Activated T-helper 1 cell treated with Interleukin-2 at 50 U/mL for 16 hours (primary cell): ENCODE results near the gene MYO9B.
"Not testable (repeated sequence)": the region's sequence is repeated elsewhere in the genome, so short reads cannot be mapped to it uniquely, and the experiment has no call there.

Experiments used
- DNase-seq: peaks from one replicate; pipeline ENCODE4 v3.0.0-alpha.2; 2020; ENCODE audit warnings: low read depth

MYO9B gene

DNA sequence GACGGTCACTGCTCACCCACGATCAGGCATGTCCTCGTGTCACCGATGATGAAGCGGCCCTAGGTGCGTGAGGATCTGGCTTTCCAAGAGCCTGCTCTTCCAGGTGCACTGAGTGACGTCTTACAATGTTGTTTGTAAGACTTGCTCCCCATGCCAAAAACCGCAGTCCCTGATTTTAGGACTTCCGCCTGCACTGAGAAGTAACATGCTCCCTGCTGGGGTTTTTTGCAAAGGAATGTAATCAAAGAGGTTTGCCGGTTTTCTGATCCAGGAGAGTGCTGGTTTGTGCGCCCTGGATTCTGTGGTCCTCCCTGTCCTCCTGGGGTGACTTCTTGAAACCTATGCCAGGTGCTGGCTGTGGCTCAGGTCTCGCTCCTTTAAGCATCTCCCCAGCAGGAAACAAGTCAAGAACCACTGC is 38.8 kb downstream of the MYO9B start:
- no peak for DNase-seq

GRCh38 chr19:17116996-17117702 is 41.6 kb downstream of the MYO9B start:
- DNase-seq = no peak

DNA sequence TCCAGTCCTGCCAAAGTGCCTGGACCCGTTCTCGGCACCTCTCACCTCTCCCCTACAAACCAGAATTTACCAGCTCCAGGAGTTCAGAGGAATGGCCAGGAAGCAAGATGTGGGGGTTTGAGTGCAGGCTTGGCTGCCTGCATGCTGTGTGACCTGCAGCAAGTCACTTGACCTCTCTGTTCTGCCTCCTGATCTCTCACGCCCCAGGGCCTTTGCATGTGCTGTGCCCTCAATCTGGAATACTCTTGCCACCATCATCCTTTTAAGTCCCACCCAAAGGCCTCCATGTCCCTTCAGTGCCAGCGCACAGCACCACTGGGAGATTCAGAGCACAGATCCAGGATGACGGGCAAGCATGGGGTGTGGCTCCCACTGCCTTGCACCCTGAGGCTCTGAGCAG is 43.4 kb downstream of the MYO9B start:
- DNase-seq = no peak

GRCh38 chr19:17121736-17122293 is 46.2 kb downstream of the MYO9B start:
- DNase-seq = no peak

DNA sequence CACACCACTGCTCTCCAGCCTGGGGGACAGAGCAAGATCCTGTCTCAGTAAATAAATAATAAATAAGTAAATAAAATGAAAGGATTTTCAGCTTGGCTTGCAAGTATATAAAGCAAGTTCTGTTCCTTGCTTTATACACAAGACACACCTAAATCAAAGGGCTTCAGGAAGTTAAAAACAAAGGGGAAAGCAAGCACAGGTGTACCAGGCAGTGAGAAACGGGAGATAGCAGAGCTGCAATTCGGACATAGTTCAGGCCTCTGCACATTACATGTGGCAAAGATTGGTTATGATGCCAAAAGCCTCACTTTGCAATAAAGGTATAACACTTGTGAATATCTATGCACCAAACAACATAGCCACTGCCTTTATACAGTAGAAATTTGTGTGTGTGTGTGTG is 47.5 kb downstream of the MYO9B start:
- no peak for DNase-seq

- DNase-seq = no peak
These were observed 48.4 kb downstream of the MYO9B start for GRCh38 chr19:17124025-17124424.

DNA sequence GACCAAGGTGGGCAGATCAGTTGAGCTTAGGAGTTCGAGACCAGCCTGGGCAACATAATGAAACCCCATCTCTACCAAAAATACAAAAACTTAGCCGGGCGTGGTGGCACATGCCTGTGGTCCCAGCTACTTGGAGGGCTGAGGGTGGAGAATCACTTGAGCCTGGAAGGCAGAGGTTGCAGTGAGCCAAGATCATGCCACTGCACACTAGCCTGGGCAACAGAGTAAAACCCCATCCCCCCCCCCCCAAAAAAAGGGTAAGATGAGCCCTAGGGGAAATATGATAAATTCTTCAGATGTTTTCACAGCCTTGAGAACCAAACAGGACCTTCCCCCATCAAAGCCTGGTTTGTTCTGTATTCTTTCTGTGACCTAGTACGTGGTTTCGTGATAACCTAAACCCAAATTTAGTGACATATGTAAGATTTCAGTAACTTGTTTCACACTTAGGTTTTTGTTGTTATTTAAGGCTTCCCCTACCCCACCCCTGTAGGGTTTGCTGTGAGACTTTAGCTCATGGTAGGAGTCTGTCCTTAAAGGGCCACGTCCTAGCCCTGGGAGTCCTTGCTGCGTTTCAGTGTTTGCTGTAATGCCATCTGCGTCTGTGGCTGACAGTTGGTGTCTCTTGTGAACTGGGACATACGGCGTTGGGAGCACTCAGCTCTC is 49.6 kb downstream of the MYO9B start:
- DNase-seq = no peak

DNA sequence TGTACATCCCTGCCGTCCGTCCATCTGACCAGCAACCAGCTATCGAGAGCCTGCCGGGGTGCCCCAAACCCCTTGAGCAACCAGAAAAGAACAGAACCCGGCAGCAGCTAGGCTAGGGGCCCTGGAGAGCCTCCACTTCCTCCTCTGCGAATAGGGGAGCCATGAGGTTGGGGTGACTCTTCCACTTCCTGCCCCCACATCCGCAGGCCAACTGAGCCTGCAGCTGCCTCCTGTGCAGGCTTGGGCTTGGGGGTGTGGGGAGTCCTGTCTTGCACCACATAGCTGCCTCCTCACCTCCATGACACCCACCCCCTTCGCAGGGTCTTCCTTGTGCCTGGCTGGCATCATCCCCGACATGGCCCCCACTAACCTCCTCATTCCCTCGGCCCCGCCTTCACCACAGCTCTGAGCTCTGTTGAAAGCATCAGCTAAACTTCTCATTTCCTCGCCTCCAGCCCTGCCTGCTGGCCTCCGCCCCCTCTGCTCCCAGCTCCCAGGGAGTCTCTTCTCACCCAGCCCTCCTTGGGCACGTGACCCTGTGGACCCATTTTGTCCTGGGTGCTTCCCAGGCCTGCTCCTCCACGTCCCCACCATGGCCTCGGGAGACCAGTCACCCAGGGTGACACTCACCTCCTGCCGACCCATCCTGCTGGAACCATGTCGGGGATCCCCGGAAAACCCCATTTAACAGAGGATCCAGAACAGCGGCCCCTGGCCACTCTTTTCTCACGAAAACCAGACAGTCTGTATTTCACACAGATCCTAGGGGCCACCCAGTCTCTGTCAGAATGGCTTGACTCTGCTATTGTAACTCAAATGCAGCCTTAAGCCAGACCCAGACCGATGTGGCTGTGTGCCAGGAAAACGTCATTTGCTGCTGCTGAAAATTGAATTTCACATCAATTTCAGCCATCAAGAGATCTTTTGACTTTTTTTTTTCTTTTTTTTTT is 50.4 kb downstream of the MYO9B start:
- DNase-seq = peak; percentile 71

DNA sequence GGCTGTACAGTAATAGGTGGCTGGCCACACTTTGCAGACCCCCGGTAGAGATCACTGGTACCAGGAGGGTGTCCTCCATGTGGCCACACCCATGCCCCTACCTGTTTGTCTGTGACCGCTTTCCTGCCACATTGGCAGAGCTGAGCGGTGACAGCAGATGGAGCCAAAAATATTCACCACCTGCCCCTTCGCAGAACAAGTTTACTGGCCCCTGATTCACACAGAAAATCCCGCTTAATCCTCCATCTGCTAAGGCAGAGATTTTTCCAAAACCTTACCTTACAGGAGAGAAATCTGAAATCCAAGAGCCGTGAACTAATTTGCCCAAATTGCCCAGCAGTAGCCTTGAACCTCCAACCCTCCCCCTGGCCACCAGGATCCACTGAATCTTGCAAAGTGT is 52.1 kb downstream of the MYO9B start:
- no peak for DNase-seq

- no peak for DNase-seq
These were observed 52.8 kb downstream of the MYO9B start for GRCh38 chr19:17128403-17128802.

DNA sequence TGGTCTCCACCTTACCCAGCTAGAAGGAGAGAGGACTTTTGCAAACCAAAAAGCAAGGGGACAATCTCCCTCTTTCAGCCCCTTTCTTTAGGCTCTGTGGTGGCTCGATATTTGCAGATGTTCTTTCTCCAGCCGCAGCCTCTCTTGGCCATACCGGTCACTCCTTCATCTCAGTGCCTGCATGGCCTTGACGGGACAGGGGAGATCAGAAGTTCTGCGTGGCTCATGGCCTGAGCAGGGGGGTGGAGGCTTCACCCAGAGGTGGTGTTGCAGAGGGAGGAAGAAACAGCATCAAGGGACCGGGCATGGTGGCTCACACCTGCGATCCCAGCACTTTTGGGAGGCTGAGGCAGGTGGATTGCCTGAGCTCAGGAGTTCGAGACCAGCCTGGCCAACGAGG is 53.2 kb downstream of the MYO9B start:
- DNase-seq = no peak

DNA sequence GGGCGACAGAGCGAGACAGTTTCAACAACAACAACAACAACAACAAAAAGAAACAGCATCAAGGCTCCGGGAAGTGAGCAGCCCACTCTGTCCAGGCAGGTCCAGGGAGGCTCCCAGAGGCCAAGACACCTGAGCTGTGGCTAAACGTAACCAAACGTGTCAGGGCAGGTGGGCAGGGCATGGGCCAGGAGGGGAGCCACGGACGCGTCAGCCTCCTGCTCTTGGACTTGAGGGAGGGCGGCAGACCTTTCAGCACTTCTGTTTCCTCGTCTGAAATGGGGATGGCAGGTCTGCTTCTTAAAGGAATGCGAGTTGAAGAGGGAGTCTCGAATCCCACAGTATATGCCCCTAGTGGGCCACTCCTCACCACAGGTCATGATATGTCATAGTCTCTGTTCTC is 53.8 kb downstream of the MYO9B start:
- DNase-seq = no peak

GRCh38 chr19:17135001-17135853 is 59.6 kb downstream of the MYO9B start:
- DNase-seq = no peak

DNA sequence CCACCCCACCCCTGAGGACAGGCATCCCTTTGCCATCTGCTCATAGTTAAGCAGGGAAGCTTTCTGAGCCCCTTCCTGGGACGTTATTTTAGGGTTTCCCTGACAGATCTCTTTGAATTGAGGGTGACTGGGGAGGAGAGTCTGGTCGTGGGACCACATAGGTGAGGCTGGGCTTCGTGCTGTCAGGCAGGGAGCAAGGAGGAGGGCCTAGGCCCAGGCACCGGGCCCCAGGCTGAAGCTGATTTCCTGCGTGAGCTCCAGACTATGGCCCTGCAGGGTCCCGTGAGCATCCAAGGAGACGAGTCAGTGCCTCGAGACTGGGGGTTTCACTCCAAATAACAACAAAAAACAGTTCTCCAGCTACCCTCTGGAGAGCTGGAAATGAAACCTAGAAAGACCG is 60.4 kb downstream of the MYO9B start:
- DNase-seq = no peak

- no peak for DNase-seq
These were observed 61.0 kb downstream of the MYO9B start for GRCh38 chr19:17136617-17137016.

GRCh38 chr19:17137417-17137816 is 61.8 kb downstream of the MYO9B start:
- no peak for DNase-seq

DNA sequence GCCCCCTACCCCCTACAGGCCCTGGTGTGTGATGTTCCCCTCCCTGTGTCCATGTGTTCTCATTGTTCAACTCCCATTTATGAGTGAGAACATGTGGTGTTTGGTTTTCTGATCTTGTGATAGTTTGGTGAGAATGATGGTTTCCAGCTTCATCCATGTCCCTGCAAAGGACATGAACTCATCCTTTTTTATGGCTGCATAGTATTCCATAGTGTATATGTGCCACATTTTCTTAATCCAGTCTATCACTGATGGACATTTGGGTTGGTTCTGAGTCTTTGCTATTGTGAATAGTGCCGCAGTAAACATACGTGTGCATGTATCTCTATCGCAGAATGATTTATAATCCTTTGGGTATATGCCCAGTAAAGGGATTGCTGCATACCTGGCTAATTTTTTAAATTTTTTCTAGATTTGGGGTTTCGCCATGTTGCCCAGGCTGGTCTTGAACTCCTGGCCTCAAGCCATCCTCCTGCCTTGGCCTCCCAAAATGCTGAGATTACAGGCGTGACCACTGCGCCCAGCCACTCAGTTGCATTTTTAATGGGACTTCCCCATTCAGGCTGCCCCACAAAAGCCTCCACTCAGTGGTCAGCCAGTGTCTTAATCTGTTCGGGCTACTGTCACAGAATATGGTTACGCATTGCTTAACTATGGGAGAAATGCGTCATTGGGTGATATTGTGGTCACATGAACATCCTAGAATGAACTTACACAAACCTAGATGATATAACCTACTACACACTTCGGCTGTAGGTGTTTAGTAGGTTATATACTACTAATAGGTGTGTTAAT is 62.7 kb downstream of the MYO9B start:
- DNase-seq = not testable (repeated sequence)

GRCh38 chr19:17138937-17139598 is 63.5 kb downstream of the MYO9B start:
- no peak for DNase-seq

GRCh38 chr19:17144771-17145170 is 69.2 kb downstream of the MYO9B start:
- DNase-seq = not testable (repeated sequence)
